NCI-H2227 (cell line): ENCODE results near the gene ST8SIA6.
"Not testable (repeated sequence)": the region's sequence is repeated elsewhere in the genome, so short reads cannot be mapped to it uniquely, and the experiment has no call there.

Experiments used
- DNase-seq: peaks from one replicate; lab custom pipeline; 2025; ENCODE audit not compliant: unreplicated experiment; lab: John Stamatoyannopoulos, UW

Gene ST8SIA6

GRCh38 chr10:17454161-17455014 lies at the start of gene ST8SIA6:
Gene ST8SIA6 (minus strand): TSS chr10:17454595. CDS start chr10:17454255, 340 bp downstream.
- peak; percentile 30 for DNase-seq

- DNase-seq, result no peak
These were observed 49.4 kb upstream of the ST8SIA6 start for GRCh38 chr10:17503795-17504194.

- DNase-seq, result no peak
These were observed 48.4 kb upstream of the ST8SIA6 start for GRCh38 chr10:17502814-17503213.

- DNase-seq, result not testable (repeated sequence)
These were observed 44.6 kb upstream of the ST8SIA6 start for GRCh38 chr10:17499014-17499413.

GRCh38 chr10:17497446-17498030 lies 43.1 kb upstream of the ST8SIA6 start:
- DNase-seq, result no peak

GRCh38 chr10:17494626-17495260 lies 40.3 kb upstream of the ST8SIA6 start:
- DNase-seq, result no peak

GRCh38 chr10:17488848-17489247 lies 34.5 kb upstream of the ST8SIA6 start:
- no peak for DNase-seq

- DNase-seq, result no peak
These were observed 28.7 kb upstream of the ST8SIA6 start for GRCh38 chr10:17483079-17483478.

GRCh38 chr10:17479822-17480221 lies 25.4 kb upstream of the ST8SIA6 start:
- no peak for DNase-seq

- no peak for DNase-seq
These were observed 24.7 kb upstream of the ST8SIA6 start for GRCh38 chr10:17479015-17479615.

- no peak for DNase-seq
These were observed 21.7 kb upstream of the ST8SIA6 start for GRCh38 chr10:17476073-17476472.

GRCh38 chr10:17475661-17476060 lies 21.3 kb upstream of the ST8SIA6 start:
- DNase-seq, result no peak

- DNase-seq, result no peak
These were observed 20.4 kb upstream of the ST8SIA6 start for GRCh38 chr10:17474595-17475323.

GRCh38 chr10:17473228-17473950 lies 19.0 kb upstream of the ST8SIA6 start:
- DNase-seq, result no peak

- no peak for DNase-seq
These were observed 18.3 kb upstream of the ST8SIA6 start for GRCh38 chr10:17472481-17473227.

- no peak for DNase-seq
These were observed 15.9 kb upstream of the ST8SIA6 start for GRCh38 chr10:17470246-17470645.

GRCh38 chr10:17465328-17466125 lies 11.1 kb upstream of the ST8SIA6 start:
- no peak for DNase-seq

- DNase-seq, result no peak
These were observed 10.2 kb upstream of the ST8SIA6 start for GRCh38 chr10:17464545-17464944.

- DNase-seq, result no peak
These were observed 6.4 kb upstream of the ST8SIA6 start for GRCh38 chr10:17460756-17461155.
